SK-N-SH (cell line): ENCODE data around the gene USP40. TPM values are rescaled to one million over a fixed set of nuclear protein-coding genes. Genes with fewer than 3 reads are reported as not detected.

Experiments used
- CTCF ChIA-PET: fragments of 300-600, 350-600 bp; formaldehyde crosslinking; extraction: SDS; loops from one replicate; lab custom pipeline; 2021; lab: Yijun Ruan, JAX
- POLR2A ChIA-PET: fragments of 350-600 bp; sonication (Branson Sonifier 250); formaldehyde crosslinking; extraction: SDS; loops from one replicate; lab custom pipeline; 2020; ENCODE audit warnings: antibody characterized with exemption, inconsistent platforms; lab: Yijun Ruan, JAX
- DNase-seq: peaks from one replicate; pipeline ENCODE4 v3.0.0; 2012
- H2AFZ ChIP-seq: fragments of 200-600 bp; sonication (generic); 2 replicates; pipeline ENCODE4 v1.8.1; 2016; ENCODE audit warnings: antibody characterized with exemption, mild to moderate bottlenecking, low read depth
- H3F3A ChIP-seq: fragments of 200-600 bp; sonication (generic); replicated peaks from 2 replicates; pipeline ENCODE3; 2016; ENCODE audit warnings: antibody characterized with exemption, mild to moderate bottlenecking; ENCODE audit not compliant: insufficient read depth
- H3K27ac ChIP-seq, 2 experiments: fragments of 200-500 bp in 1 of 2; fragments of 200-600 bp in 1 of 2; sonication (Bioruptor generic) in 1 of 2; sonication (generic), shearing (Covaris generic) in 1 of 2; 2 replicates each; pipeline versions ENCODE4 v1.5.1 to v1.6.1; 2014 to 2016; ENCODE audit warnings: low read depth in 2 of 2, inconsistent platforms in 1 of 2, low read length in 1 of 2, mild to moderate bottlenecking in 1 of 2, mixed read lengths in 1 of 2
- H3K27me3 ChIP-seq: fragments of 200-600 bp; sonication (generic), shearing (Covaris generic); 2 replicates; pipeline ENCODE4 v1.6.1; 2016; ENCODE audit warnings: mixed run types; ENCODE audit not compliant: insufficient read depth
- H3K36me3 ChIP-seq, 2 experiments: fragments of 200-500 bp in 1 of 2; fragments of 200-600 bp in 1 of 2; sonication (Bioruptor generic) in 1 of 2; sonication (generic) in 1 of 2; replicated peaks in 1 of 2; 2 replicates each; pipeline versions ENCODE3 to v1.5.1; 2014 to 2016; ENCODE audit warnings: low read length in 1 of 2, mild to moderate bottlenecking in 1 of 2; ENCODE audit not compliant: insufficient read depth in 2 of 2, control insufficient read depth in 1 of 2
- H3K4me1 ChIP-seq, 2 experiments: fragments of 200-500 bp in 1 of 2; fragments of 200-600 bp in 1 of 2; sonication (Bioruptor generic) in 1 of 2; sonication (generic), shearing (Covaris generic) in 1 of 2; 2 replicates each; pipeline versions ENCODE4 v1.5.1 to v1.6.1; 2014 to 2016; ENCODE audit warnings: low read depth in 1 of 2, low read length in 1 of 2, mixed run types in 1 of 2; ENCODE audit not compliant: insufficient read depth in 2 of 2, control insufficient read depth in 1 of 2
- H3K4me2 ChIP-seq: fragments of 200-600 bp; sonication (generic), shearing (Covaris generic); 2 replicates; pipeline ENCODE4 v1.6.1; 2017; ENCODE audit warnings: mixed run types
- H3K4me3 ChIP-seq, 2 experiments: fragments of 200-500 bp in 1 of 2; fragments of 200-600 bp in 1 of 2; sonication (Bioruptor generic) in 1 of 2; sonication (generic), shearing (Covaris generic) in 1 of 2; 2 replicates each; pipeline versions ENCODE4 v1.5.1 to v1.8.1; 2014 to 2016; ENCODE audit warnings: low read depth in 2 of 2, inconsistent platforms in 1 of 2, low read length in 1 of 2, mild to moderate bottlenecking in 1 of 2, mixed read lengths in 1 of 2, moderate library complexity in 1 of 2
- H3K79me2 ChIP-seq: fragments of 200-600 bp; sonication (generic); 2 replicates; pipeline ENCODE4 v1.8.1; 2017; ENCODE audit warnings: mild to moderate bottlenecking; ENCODE audit not compliant: insufficient read depth
- H3K9ac ChIP-seq: fragments of 200-600 bp; sonication (generic); 2 replicates; pipeline ENCODE4 v1.6.1; 2017; ENCODE audit warnings: mixed run types
- H3K9me2 ChIP-seq: fragments of 200-600 bp; sonication (generic); 2 replicates; pipeline ENCODE4 v1.6.1; 2017; ENCODE audit warnings: mixed run types
- H3K9me3 ChIP-seq: fragments of 200-600 bp; sonication (generic); 2 replicates; pipeline ENCODE4 v1.6.1; 2017; ENCODE audit warnings: mixed run types, mild to moderate bottlenecking, moderate library complexity
- H4K20me1 ChIP-seq: fragments of 200-600 bp; sonication (generic); 2 replicates; pipeline ENCODE4 v1.6.1; 2017; ENCODE audit warnings: mild to moderate bottlenecking, mixed run types; ENCODE audit not compliant: insufficient read depth
- CHD2 ChIP-seq: fragments of 150-350 bp; IDR thresholded peaks from 2 replicates; pipeline ENCODE4 v1.6.1; 2018; ENCODE audit warnings: low read length; ENCODE audit not compliant: partially characterized antibody
- ELF1 ChIP-seq: IDR thresholded peaks from 2 replicates; pipeline ENCODE4 v1.4.0; 2012
- EP300 ChIP-seq, 2 experiments: IDR thresholded peaks; 2 replicates each; pipeline versions ENCODE4 v1.4.0 to v1.6.1; 2012; ENCODE audit warnings: borderline replicate concordance in 1 of 2, low read depth in 1 of 2, low read length in 1 of 2
- FOSL2 ChIP-seq: IDR thresholded peaks from 2 replicates; pipeline ENCODE4 v1.4.0; 2012; ENCODE audit warnings: low read depth, mild to moderate bottlenecking, moderate library complexity, borderline replicate concordance
- FOXM1 ChIP-seq: IDR thresholded peaks from 2 replicates; pipeline ENCODE4 v1.4.0; 2012; ENCODE audit warnings: low read depth, mild to moderate bottlenecking
- GABPA ChIP-seq: IDR thresholded peaks from 2 replicates; pipeline ENCODE4 v1.4.0; 2012; ENCODE audit warnings: low read depth, mild to moderate bottlenecking
- IRF3 ChIP-seq: fragments of 150-350 bp; IDR thresholded peaks from 2 replicates; pipeline ENCODE4 v1.6.1; 2016; ENCODE audit warnings: mild to moderate bottlenecking, low read depth, low read length
- NFIC ChIP-seq: IDR thresholded peaks from 2 replicates; pipeline ENCODE4 v1.4.0; 2012; ENCODE audit warnings: borderline replicate concordance
- RXRA ChIP-seq: IDR thresholded peaks from 2 replicates; pipeline ENCODE4 v1.4.0; 2012; ENCODE audit warnings: low read depth, mild to moderate bottlenecking, borderline replicate concordance
- TCF12 ChIP-seq: IDR thresholded peaks from 2 replicates; pipeline ENCODE4 v1.4.0; 2012
- TEAD4 ChIP-seq: IDR thresholded peaks from 2 replicates; pipeline ENCODE4 v1.4.0; 2012; ENCODE audit warnings: mild to moderate bottlenecking, borderline replicate concordance; ENCODE audit not compliant: insufficient read depth
- YY1 ChIP-seq: IDR thresholded peaks from 2 replicates; pipeline ENCODE4 v1.4.0; 2012; ENCODE audit warnings: low read depth, mild to moderate bottlenecking
- WGBS: methylation state at CpG from one replicate; pipeline ENCODE4 v1.1.6; 2017; ENCODE audit warnings: low lambda C conversion rate; 5-methylcytosine and 5-hydroxymethylcytosine counted together
- polyA plus RNA-seq, 3 experiments: library from polyadenylated mRNA; depleted of rRNA; stranded (reverse); fragments of >200 nt; gene quantifications; 2 replicates each; pipeline ENCODE4 v1.2.3, GENCODE V29; 2012
- TF ChIP-seq, protein P1 (sequence below): IDR thresholded peaks from 2 replicates; pipeline ENCODE4 v1.4.0; 2012; ENCODE audit warnings: low read depth, borderline replicate concordance
- TF ChIP-seq, protein P2 (sequence below): IDR thresholded peaks from 2 replicates; pipeline ENCODE4 v1.4.0; 2012; ENCODE audit warnings: low read depth
- TF ChIP-seq, protein P3 (sequence below): fragments of 150-350 bp; IDR thresholded peaks from 2 replicates; pipeline ENCODE4 v1.6.1; 2017; ENCODE audit warnings: antibody characterized with exemption, low read length, low read depth, borderline replicate concordance

The USP40 gene
- polyA plus RNA-seq, 1 of the 3 experiments (the other 2 are of a cell fraction) = 37.0 TPM

GRCh38 chr2:233481368-233482142 is 85.0 kb downstream of the USP40 start:
- peaks cover 5% of the 10 kb centered on the region for H3F3A ChIP-seq
- H3K4me1 ChIP-seq = peaks cover 0 to 10% of the 10 kb centered on the region in 2 experiments; a peak in 3 of 4 replicates
- POLR2A ChIA-PET = no interaction called here
- H3K9me2 ChIP-seq = no peaks in the 10 kb centered on the region
- H2AFZ ChIP-seq = no peak overlapping the region
- peaks cover 39 to 52% of the 10 kb centered on the region in 2 experiments for H3K36me3 ChIP-seq
- CTCF ChIA-PET = interaction anchor here (1.1 kb wide), 1 partner anchor 230 kb away, joined by 3 read pairs; no protein-coding TSS in a partner anchor
- TF ChIP-seq EP300 (IDR thresholded peaks at IDR 0.05; ENCODE audit: borderline replicate concordance in 1 of 2, low read depth in 1 of 2, low read length in 1 of 2) (no peak), YY1 (no peak), TCF12 (no peak), TEAD4 (no peak), IRF3 (no peak), FOXM1 (no peak), CHD2 (no peak), NFIC (no peak), ELF1 (no peak), RXRA (no peak), FOSL2 (no peak), GABPA (no peak)
- TF ChIP-seq, protein P1, sequence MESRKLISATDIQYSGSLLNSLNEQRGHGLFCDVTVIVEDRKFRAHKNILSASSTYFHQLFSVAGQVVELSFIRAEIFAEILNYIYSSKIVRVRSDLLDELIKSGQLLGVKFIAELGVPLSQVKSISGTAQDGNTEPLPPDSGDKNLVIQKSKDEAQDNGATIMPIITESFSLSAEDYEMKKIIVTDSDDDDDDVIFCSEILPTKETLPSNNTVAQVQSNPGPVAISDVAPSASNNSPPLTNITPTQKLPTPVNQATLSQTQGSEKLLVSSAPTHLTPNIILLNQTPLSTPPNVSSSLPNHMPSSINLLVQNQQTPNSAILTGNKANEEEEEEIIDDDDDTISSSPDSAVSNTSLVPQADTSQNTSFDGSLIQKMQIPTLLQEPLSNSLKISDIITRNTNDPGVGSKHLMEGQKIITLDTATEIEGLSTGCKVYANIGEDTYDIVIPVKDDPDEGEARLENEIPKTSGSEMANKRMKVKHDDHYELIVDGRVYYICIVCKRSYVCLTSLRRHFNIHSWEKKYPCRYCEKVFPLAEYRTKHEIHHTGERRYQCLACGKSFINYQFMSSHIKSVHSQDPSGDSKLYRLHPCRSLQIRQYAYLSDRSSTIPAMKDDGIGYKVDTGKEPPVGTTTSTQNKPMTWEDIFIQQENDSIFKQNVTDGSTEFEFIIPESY = no peak
- TF ChIP-seq, protein P2, sequence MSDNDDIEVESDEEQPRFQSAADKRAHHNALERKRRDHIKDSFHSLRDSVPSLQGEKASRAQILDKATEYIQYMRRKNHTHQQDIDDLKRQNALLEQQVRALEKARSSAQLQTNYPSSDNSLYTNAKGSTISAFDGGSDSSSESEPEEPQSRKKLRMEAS = no peak
- TF ChIP-seq, protein P3, sequence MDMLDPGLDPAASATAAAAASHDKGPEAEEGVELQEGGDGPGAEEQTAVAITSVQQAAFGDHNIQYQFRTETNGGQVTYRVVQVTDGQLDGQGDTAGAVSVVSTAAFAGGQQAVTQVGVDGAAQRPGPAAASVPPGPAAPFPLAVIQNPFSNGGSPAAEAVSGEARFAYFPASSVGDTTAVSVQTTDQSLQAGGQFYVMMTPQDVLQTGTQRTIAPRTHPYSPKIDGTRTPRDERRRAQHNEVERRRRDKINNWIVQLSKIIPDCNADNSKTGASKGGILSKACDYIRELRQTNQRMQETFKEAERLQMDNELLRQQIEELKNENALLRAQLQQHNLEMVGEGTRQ = no peak
- no peaks in the 10 kb centered on the region for H3K9me3 ChIP-seq
- H3K27ac ChIP-seq = no peak overlapping the region
- no peaks in the 10 kb centered on the region for H4K20me1 ChIP-seq
- H3K9ac ChIP-seq = no peak overlapping the region
- no peaks in the 10 kb centered on the region for H3K27me3 ChIP-seq
- peaks cover 7% of the 10 kb centered on the region; the same call in 1 of the 2 replicates for H3K79me2 ChIP-seq
- no peak for DNase-seq
- H3K4me3 ChIP-seq = no peak overlapping the region
- 91% methylated on average over 22 of the region's 22 CpGs for WGBS
- H3K4me2 ChIP-seq = no peak overlapping the region
